GM23248 (cell line): ENCODE measurements around the gene ZNF189.

ENCODE experiments used
- EZH2 ChIP-seq: fragments of 200-600 bp; sonication (generic); IDR thresholded peaks from 2 replicates; pipeline ENCODE4 v1.6.1; 2018; ENCODE audit warnings: antibody characterized with exemption, mild to moderate bottlenecking; ENCODE audit not compliant: insufficient read depth, poor library complexity, severe bottlenecking
- EZH2phosphoT487 ChIP-seq: fragments of 200-600 bp; sonication (generic); IDR thresholded peaks from 2 replicates; pipeline ENCODE4 v1.6.1; 2018; ENCODE audit warnings: antibody characterized with exemption, moderate library complexity, mild to moderate bottlenecking, low read depth; ENCODE audit not compliant: insufficient read depth

DNA sequence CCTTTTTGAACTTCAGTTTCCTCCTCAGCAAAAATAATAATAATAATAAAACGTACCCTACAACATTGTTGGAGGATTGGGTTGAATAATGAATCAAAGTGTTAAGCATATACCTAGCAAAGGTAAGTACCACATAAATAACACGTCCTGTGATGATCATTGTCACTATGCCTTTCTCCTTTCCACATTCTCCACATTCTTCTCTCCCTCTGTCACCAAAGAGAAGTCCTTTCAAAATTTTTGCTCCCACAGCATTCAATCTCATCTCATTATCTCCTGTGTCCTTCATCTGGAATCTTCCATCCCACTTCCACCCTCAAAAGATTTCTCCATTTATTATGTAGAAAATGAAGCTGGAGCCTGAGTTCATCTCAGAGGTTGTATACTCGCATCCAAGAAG lies 44.1 kb downstream of the ZNF189 start:
- TF ChIP-seq EZH2phosphoT487 (no peak), EZH2 (no peak)
